HG02571 (cell line): ENCODE data around the gene FGFR3.

ENCODE experiments used
- ATAC-seq: cut with Tn5 transposase; IDR thresholded peaks from one replicate; pipeline ENCODE4 v1.9.1; 2021; ENCODE audit warnings: mild to moderate bottlenecking, moderate library complexity; ENCODE audit not compliant: unreplicated experiment

Gene FGFR3

GRCh38 chr4:1768367-1769034 is 24.6 kb upstream of the FGFR3 start:
- ATAC-seq: no peak

- no peak for ATAC-seq
Measured at GRCh38 chr4:1769692-1770091, 23.4 kb upstream of the FGFR3 start.

- no peak for ATAC-seq
Measured at GRCh38 chr4:1770245-1770644, 22.8 kb upstream of the FGFR3 start.

- ATAC-seq: no peak
Measured at GRCh38 chr4:1770791-1771231, 22.3 kb upstream of the FGFR3 start.

- no peak for ATAC-seq
Measured at GRCh38 chr4:1771555-1772305, 21.4 kb upstream of the FGFR3 start.

- ATAC-seq: no peak
Measured at GRCh38 chr4:1772853-1773538, 20.1 kb upstream of the FGFR3 start.

- no peak for ATAC-seq
Measured at GRCh38 chr4:1773754-1774153, 19.3 kb upstream of the FGFR3 start.

GRCh38 chr4:1775731-1776500 is 17.2 kb upstream of the FGFR3 start:
- no peak for ATAC-seq

GRCh38 chr4:1776521-1777161 is 16.5 kb upstream of the FGFR3 start:
- no peak for ATAC-seq

GRCh38 chr4:1777822-1778641 is 15.1 kb upstream of the FGFR3 start:
- ATAC-seq: no peak

GRCh38 chr4:1778642-1779392 is 14.3 kb upstream of the FGFR3 start:
- ATAC-seq: no peak

- ATAC-seq: no peak
Measured at GRCh38 chr4:1779588-1780382, 13.3 kb upstream of the FGFR3 start.

GRCh38 chr4:1780435-1780834 is 12.7 kb upstream of the FGFR3 start:
- no peak for ATAC-seq

GRCh38 chr4:1783015-1783414 is 10.1 kb upstream of the FGFR3 start:
- no peak for ATAC-seq

- ATAC-seq: no peak
Measured at GRCh38 chr4:1783970-1784369, 9.1 kb upstream of the FGFR3 start.

- no peak for ATAC-seq
Measured at GRCh38 chr4:1784395-1784788, 8.7 kb upstream of the FGFR3 start.

- ATAC-seq: no peak
Measured at GRCh38 chr4:1784789-1785591, 8.1 kb upstream of the FGFR3 start.

GRCh38 chr4:1785592-1785991 is 7.5 kb upstream of the FGFR3 start:
- ATAC-seq: no peak
